GM18519 (cell line): Measurements from ENCODE around the gene NPEPPS.
"Not testable (repeated sequence)": the region's sequence is repeated elsewhere in the genome, so short reads cannot be mapped to it uniquely, and the experiment has no call there.

Source experiments
- ATAC-seq: cut with Tn5 transposase; IDR thresholded peaks from one replicate; pipeline ENCODE4 v1.9.1; 2021; ENCODE audit warnings: mild to moderate bottlenecking, moderate library complexity; ENCODE audit not compliant: unreplicated experiment, low FRiP score

The NPEPPS gene, protein sequence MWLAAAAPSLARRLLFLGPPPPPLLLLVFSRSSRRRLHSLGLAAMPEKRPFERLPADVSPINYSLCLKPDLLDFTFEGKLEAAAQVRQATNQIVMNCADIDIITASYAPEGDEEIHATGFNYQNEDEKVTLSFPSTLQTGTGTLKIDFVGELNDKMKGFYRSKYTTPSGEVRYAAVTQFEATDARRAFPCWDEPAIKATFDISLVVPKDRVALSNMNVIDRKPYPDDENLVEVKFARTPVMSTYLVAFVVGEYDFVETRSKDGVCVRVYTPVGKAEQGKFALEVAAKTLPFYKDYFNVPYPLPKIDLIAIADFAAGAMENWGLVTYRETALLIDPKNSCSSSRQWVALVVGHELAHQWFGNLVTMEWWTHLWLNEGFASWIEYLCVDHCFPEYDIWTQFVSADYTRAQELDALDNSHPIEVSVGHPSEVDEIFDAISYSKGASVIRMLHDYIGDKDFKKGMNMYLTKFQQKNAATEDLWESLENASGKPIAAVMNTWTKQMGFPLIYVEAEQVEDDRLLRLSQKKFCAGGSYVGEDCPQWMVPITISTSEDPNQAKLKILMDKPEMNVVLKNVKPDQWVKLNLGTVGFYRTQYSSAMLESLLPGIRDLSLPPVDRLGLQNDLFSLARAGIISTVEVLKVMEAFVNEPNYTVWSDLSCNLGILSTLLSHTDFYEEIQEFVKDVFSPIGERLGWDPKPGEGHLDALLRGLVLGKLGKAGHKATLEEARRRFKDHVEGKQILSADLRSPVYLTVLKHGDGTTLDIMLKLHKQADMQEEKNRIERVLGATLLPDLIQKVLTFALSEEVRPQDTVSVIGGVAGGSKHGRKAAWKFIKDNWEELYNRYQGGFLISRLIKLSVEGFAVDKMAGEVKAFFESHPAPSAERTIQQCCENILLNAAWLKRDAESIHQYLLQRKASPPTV

DNA sequence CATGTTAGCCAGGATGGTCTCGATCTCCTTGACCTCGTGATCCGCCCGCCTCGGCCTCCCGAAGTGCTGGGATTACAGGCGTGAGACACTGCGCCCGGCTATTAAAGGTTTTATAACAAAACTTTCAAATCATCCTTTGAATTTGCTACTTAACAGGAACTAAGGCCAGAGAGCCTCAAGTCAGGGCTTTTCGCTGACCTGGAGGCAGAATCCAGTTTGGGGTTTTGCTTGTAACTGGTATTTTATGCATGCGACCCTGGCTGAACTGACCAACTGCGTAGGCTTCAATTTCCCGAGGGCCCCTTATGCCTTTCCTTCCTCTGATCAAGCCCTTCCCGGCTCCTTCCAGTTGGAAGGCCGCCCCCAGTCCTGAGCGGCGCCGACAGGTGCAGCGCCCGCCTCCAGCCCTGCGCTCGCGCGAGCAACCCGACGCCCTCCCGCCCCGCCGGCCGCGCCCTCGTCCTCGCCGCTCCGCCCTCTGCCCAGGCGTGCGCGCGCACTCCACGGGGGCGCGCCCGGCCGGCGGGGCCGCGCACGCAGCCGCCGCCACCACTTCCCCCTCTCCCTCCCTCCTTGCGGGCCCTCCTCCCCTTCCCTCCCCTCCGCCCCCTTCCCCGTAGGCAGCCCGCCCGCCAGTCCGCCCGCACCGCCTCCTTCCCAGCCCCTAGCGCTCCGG is at the start of gene NPEPPS:
Gene NPEPPS (plus strand): TSS at position 552 of the 676 bp plus-strand sequence. CDS start 193 bp downstream, outside the sequence.
- peak; percentile 53 for ATAC-seq

DNA sequence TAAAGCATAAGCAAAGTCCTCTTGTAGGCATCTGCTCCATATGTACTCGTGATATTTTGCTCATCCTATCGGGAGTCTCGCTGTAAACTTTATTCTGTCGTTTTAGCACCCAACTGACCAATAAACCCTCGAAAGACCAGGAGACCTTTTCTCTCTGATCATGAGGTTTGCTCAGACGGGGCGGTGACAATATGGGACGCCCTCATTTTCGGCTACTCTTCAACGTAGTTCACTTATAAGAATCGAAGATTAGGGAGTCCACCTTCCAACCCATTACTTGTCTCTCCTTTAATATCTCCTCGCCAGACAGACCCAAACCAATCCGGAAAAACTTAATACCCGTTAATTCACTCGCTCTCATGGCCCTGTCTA is 39.1 kb upstream of the NPEPPS start:
- ATAC-seq, result not testable (repeated sequence)

DNA sequence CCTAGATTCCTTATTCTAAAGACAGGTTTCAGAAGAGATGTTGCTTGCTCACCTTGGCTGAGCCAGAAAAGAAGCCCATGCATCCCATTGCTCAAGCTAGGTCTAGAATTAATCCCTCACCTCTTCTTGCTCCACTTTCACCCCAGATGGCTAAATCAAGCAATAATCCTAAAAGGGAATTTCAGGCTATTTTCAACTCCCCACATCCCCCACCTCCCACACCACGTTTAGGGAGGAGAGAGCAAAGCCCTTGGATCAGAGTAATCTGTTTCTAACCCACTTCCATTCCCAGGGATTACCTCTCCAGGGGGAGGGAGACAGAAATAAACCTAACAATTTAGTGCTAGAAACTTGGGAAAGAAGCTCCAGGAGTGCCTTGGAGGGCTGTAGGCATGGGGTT is 31.8 kb upstream of the NPEPPS start:
- ATAC-seq, result not testable (repeated sequence)

DNA sequence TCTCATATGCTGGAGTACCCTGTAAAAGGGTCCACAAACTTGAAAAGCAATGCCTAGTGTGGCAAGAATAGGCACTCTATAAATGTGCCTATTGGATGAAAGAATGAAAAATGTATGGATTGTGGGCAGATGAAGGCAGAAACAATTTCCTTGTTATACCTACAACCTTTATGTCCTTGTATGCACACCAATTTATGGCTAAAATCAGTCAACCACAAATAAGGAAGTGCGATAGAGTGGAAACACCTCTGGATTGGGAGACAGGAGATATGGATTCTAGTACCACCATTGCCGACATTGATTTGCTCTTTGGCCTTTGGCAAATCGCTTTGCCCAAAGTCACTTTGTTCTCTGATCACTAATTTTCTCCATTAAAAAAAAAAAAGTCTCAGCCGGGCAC is 31.4 kb upstream of the NPEPPS start:
- ATAC-seq, result not testable (repeated sequence)

DNA sequence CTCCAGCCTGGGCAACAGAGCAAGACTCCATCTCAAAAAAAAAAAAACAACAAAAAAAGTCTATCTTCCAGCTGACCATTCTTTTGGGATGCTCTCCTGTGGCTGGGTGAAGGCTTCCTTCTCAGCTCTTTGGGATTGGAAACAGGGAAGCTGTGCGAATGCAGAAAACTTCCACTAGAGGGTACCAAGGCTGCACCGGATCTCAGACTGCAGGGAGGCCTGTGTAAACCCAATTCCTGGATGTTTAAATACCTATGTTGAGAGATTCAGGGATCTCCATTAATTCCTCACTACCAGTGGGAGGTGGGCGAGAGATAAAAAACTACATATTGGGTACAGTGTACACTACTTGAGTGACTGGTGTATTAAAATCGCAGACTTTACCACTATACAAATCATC is 30.3 kb upstream of the NPEPPS start:
- not testable (repeated sequence) for ATAC-seq

DNA sequence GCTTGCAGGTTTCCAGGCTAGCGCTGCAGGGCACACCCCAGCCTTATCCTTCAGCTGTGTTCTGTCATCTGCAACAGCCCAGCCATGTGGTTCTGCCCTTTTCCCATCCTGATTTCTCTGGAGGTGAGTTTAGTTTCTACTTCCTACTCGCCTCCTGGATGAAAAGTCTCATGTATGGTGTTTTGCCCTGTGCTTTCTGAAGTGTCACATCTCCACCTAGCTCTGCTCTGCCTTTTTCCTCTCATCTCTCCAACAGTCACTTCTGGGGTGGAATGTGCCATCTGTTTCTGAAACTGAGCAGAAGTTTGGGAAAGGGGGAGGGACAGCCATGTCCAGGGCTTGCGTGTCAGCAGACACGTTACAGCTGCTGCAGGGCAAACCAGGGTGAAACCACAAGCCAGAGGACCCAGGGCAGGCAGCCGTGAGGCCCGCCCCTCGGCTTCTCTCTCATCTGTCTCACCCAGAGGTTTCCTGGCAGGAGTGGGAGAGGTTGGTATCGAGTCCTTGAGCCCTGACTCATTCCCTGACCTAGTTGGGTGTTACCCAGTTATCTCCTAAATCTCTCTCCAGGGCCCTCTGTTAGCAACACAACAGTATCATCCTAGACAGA is 28.7 kb upstream of the NPEPPS start:
- not testable (repeated sequence) for ATAC-seq

DNA sequence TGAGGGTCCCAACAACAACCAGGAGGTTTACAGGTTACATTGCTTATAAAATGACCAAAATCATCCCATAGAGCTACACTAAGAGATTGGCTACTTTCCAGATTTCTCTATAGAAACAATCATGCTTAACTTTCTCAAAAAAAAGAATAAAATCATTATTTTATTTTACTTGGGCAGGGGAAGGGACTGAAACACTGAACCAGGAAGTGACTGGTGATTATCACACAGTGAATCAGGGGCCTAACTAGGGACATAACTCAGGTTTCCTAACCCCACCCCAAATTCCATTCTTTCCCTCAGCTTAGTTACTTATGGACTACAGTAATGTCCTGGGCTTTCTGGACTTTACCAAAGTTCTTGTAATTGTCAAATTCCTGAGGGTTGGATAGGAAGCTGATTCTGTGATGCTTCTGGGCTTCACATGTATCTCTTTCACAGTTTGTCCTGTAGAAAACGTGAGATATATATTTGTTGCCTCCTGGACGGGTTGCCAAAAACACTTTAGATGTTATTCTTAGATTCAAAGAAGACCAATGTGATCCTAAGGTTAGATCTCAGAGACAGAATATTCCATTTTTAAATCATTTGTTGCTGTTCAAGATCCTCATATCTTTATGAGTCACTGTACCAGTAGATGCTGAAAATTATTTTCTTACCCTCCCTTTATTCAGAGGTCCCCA is 28.0 kb upstream of the NPEPPS start:
- not testable (repeated sequence) for ATAC-seq

DNA sequence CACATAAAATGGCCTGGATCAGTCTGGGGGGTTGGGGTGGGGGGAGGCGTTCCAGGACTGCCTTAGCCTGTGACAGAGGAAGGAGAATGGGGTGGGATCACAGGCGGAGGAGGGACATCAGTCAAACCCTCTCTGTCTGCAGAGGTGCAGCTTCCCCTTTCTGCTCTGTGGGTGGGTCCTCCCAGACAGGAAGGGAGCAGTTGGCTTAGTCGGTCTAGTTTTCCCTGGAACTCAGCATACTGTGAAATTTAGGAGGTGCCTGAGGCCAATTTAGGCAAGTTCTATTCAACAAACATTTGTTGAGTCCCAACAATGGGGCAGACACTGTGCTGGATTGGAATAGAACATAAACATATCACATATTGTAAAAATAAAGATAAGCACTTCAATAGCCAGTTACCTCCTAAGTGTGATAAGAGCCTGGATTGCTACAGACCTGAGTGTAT is 19.2 kb upstream of the NPEPPS start:
- ATAC-seq, result not testable (repeated sequence)

DNA sequence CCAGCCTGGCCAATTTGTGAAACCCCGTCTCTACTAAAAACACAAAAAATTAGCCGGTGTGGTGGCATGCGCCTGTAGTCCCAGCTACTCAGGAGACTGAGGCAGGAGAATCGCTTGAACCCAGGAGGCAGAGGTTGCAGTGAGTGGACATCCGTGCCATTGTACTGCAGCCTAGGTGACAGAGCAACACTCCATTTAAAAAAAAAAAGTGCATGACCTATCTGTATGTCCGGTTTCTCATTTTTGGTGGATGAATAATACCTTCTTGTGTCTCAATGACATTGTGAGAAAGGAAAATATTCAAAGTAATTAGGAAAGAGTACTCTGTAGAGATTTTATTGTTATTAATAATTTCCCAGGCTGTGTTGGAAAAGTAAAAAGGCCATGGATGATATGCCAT is 17.6 kb upstream of the NPEPPS start:
- ATAC-seq, result not testable (repeated sequence)

DNA sequence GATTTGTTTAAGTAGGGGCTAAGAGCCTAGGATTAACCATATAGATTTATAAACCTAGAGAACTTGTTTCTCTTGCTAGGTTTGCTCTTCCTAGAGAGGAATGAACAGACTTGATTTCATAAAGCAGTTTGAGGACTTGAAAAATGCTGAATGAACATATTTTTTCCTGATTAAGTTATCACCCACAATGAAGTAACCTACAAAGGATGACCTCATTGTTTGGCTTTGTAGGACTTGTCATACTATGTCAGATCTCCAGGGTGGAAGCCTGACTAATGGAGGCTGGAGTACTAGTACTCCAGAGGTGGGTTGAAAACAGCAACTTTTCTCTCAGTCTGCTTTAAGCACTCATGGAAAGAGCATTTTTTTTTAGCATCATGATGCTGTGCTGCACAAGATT is 12.0 kb upstream of the NPEPPS start:
- ATAC-seq, result not testable (repeated sequence)

DNA sequence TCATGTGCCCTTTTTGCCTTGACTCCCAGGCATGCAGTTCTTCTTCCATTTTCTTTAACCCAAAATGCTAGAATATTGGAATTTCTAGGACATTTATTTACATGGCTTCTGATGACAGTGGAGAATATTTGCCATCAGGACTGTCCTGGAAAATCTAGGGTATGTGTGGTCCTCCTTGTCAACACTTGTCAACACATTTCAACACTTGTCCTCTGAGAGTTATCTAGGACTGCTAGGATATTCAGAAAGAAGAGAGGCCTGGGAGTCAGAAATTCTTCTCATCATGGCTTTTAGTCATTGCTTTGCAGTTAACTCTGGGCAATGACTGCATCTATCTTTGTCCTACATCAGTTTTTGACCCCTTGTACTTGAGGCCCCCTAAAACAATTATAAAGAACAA is 11.5 kb upstream of the NPEPPS start:
- ATAC-seq, result not testable (repeated sequence)

DNA sequence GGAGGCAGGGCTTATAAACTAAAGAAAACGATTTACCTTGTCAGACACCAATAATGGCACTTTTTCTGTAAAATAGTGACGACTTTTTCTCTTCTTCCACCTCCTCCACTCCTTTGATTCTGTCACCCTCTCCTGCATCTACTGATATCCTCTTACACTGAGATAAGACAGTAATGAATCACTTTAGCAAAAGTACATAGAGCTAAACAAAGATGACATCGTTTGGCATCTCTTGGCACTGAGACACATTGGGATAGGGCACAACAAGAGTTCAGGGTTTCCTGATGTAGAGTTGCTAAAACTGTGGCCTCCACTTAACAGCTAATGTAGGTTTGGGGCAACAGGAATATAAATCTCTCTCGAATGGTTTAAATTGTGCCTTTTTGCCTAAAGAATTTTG is 10.6 kb upstream of the NPEPPS start:
- not testable (repeated sequence) for ATAC-seq

DNA sequence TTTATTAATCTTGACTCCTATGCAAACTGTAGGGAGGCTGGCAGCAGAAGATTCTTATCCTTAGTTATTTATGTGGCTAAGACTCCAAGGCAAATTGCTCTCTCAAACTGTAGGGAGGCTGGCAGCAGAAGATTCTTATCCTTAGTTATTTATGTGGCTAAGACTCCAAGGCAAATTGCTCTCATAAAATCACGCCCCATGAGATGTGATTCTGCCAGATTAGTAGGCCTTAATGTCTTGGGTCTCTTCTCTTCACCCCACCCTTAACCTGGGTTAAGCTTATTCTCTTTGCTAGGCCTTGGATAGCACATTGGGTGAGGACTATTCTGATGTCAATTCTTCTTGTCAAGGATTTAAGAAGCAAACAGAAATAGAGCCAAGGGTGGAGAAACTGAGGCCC is 9.5 kb upstream of the NPEPPS start:
- ATAC-seq, result not testable (repeated sequence)

DNA sequence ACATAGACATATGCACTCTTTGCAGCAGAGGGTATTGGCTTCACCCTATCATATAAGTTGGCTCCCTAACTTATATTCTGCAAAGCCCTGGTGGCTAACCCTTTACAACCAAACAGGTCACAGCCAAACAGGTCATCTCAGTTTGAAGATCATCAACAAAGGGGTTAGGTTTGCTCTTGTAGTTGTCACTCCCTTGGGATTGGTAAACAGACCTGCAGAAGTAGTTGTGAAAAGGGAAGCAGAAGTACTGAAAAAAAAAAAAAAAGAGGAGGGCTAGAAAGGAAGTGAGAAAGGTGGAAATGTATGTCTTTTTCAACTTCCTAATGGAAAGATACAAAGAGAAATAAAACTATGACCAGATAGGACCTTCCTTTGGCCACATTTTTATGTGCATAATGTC is 8.6 kb upstream of the NPEPPS start:
- ATAC-seq, result not testable (repeated sequence)

DNA sequence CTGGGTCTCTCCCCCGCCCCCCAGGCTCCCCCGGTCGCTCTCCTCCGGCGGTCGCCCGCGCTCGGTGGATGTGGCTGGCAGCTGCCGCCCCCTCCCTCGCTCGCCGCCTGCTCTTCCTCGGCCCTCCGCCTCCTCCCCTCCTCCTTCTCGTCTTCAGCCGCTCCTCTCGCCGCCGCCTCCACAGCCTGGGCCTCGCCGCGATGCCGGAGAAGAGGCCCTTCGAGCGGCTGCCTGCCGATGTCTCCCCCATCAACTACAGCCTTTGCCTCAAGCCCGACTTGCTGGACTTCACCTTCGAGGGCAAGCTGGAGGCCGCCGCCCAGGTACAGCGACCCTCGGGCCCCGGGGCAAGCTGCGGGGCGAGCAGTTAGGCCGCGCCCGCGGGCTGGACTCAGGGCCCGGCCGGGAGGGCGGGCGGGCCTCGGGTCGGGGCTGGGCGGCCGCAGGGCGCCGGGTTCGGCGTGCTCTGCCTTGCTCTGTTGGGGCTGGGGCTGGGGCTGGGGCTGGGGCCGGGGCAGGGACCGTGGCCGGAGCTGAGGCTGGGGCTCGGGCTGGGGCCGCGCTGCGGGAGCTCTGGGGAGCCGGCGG is 419 bp downstream of the NPEPPS start:
- ATAC-seq, result peak; percentile 41

DNA sequence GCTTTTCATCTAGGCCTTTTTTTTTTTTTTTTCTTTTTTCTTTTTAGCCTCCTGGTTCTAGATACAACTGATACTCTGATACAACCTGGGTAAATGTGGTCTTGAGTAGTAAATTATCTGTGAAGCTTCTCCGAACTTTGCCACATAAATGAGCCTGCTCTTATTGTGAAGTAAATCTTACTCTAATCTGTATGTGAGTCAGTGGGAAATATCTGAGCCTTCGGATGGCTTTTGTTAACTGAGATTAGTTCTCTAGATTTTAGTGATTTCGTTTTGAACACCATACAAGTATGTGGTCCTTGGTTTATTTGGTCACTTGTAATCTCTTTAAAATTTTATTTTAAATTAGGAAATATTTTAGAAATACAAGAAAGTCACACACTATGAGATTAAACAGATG is 8.2 kb downstream of the NPEPPS start:
- ATAC-seq, result not testable (repeated sequence)

DNA sequence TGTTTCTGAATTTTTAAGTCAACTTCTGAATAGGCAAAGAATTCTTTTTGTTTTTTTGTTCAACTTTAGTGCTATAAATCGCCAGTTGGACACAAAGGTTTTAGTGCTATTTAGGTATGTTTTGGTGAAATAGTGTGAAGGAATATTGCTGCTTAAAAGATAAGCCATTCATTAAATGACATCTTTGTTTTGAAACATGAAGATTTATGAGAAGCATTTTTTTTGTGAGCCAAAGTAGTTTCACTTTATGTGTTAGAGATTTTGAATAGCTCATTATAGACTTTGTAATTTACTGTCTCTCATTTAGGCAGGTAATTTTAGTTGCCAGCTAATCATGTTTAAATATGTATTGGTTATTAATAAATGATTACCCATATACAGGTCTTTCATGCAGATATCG is 10.8 kb downstream of the NPEPPS start:
- not testable (repeated sequence) for ATAC-seq

DNA sequence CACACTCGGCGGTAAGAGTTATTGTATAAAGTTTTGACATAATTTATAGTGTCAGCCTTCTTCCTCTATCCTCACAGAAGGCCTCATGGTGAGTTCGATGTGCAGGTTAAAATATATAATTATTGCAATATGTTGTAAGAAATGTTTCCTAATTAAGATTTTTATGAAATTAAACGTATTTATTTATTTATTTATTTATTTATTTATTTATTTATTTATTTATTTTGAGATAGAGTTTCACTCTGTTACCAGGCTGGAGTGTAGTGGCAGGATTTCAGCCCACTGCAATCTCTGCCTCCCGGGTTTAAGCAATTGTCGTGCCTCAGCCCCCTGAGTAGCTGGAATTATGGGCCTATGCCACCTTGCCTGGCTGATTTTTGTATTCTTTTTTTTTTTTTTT is 13.4 kb downstream of the NPEPPS start:
- ATAC-seq, result not testable (repeated sequence)

DNA sequence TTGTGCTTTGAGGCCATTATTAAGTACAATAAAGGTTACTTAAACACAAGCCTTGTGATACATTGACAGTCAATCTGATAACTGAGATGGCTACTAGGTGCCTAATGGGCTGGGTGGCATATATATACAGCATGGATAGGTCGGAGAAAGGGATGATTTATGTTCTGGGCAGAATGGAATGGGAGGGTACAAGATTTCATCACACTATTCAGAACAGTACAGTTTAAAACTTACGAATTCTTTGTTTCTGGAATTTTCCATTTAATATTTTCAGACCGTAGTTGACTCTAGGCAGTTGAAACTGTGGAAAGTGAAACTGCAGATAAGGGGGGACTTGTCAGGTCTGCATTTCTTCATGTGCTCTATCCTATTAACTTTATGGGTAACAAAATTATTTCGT is 23.8 kb downstream of the NPEPPS start:
- not testable (repeated sequence) for ATAC-seq
